ENCODE data around the gene AP3S1. TPM values are rescaled to one million over a fixed set of nuclear protein-coding genes. Genes with fewer than 3 reads are reported as not detected.
"Not testable (repeated sequence)": the region's sequence is repeated elsewhere in the genome, so short reads cannot be mapped to it uniquely, and the experiment has no call there.

Gene AP3S1
- total RNA-seq, 1 experiment from 2014 or later = 94.6 TPM

- POLR2A ChIA-PET = no interaction called here
- DNase-seq (ENCODE audit: unreplicated experiment) = no peak
- CTCF ChIA-PET = interaction anchor here (1.6 kb wide), 1 partner anchor 261 kb away, joined by 8 read pairs; no protein-coding TSS in a partner anchor
Observed at GRCh38 chr5:115807654-115808052, 34.1 kb upstream of the AP3S1 start.

GRCh38 chr5:115808066-115808465 lies 33.7 kb upstream of the AP3S1 start:
- H3K27ac Mint-ChIP-seq (ENCODE audit: low read depth, unreplicated experiment); H3K36me3 Mint-ChIP-seq (ENCODE audit: insufficient read depth, unreplicated experiment); BruUV-seq (replicated peaks); H3K27me3 Mint-ChIP-seq (ENCODE audit: insufficient read depth, unreplicated experiment); H3K4me1 Mint-ChIP-seq (ENCODE audit: insufficient read depth, unreplicated experiment); H3K4me3 Mint-ChIP-seq (ENCODE audit: unreplicated experiment); intact Hi-C loops (cut with micrococcal nuclease); H3K9me3 Mint-ChIP-seq (ENCODE audit: unreplicated experiment); DNase-seq (ENCODE audit: unreplicated experiment): not testable (repeated sequence)
- CTCF ChIA-PET = interaction anchor here (0.6 to 1.6 kb wide), 2 partner anchors 260 to 1497 kb away, joined by 3 to 8 read pairs; no protein-coding TSS in a partner anchor
- POLR2A ChIA-PET = interaction anchor here (0.6 to 0.7 kb wide), 2 partner anchors 15 to 1971 kb away, joined by 3 to 5 read pairs; no protein-coding TSS in a partner anchor

More at GRCh38 chr5:115807654-115808052, 34.1 kb upstream of the AP3S1 start:
- TF ChIP-seq, protein P1, sequence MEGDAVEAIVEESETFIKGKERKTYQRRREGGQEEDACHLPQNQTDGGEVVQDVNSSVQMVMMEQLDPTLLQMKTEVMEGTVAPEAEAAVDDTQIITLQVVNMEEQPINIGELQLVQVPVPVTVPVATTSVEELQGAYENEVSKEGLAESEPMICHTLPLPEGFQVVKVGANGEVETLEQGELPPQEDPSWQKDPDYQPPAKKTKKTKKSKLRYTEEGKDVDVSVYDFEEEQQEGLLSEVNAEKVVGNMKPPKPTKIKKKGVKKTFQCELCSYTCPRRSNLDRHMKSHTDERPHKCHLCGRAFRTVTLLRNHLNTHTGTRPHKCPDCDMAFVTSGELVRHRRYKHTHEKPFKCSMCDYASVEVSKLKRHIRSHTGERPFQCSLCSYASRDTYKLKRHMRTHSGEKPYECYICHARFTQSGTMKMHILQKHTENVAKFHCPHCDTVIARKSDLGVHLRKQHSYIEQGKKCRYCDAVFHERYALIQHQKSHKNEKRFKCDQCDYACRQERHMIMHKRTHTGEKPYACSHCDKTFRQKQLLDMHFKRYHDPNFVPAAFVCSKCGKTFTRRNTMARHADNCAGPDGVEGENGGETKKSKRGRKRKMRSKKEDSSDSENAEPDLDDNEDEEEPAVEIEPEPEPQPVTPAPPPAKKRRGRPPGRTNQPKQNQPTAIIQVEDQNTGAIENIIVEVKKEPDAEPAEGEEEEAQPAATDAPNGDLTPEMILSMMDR (IDR thresholded peaks at IDR 0.05; ENCODE audit: unreplicated experiment) = no peak
- Mint-ChIP-seq H3K27ac (ENCODE audit: low read depth, unreplicated experiment) (no peak overlapping the region), H3K4me3 (ENCODE audit: unreplicated experiment) (no peak overlapping the region), H3K36me3 (ENCODE audit: insufficient read depth, unreplicated experiment) (no peaks in the 10 kb centered on the region), H3K27me3 (ENCODE audit: insufficient read depth, unreplicated experiment) (no peaks in the 10 kb centered on the region), H3K9me3 (ENCODE audit: unreplicated experiment) (no peaks in the 10 kb centered on the region), H3K4me1 (ENCODE audit: insufficient read depth, unreplicated experiment) (no peaks in the 10 kb centered on the region)
- BruUV-seq (replicated peaks) = no TSS peak
- intact Hi-C loops (cut with micrococcal nuclease) = no loop called here

GRCh38 chr5:115809946-115810345 lies 31.8 kb upstream of the AP3S1 start:
- Mint-ChIP-seq H3K4me3 (ENCODE audit: unreplicated experiment) (no peak overlapping the region), H3K27me3 (ENCODE audit: insufficient read depth, unreplicated experiment) (peaks cover 6% of the 10 kb centered on the region), H3K36me3 (ENCODE audit: insufficient read depth, unreplicated experiment) (no peaks in the 10 kb centered on the region), H3K9me3 (ENCODE audit: unreplicated experiment) (no peaks in the 10 kb centered on the region), H3K27ac (ENCODE audit: low read depth, unreplicated experiment) (no peak overlapping the region), H3K4me1 (ENCODE audit: insufficient read depth, unreplicated experiment) (no peaks in the 10 kb centered on the region)
- DNase-seq (ENCODE audit: unreplicated experiment) = no peak
- intact Hi-C loops (cut with micrococcal nuclease) = no loop called here
- TF ChIP-seq, protein P1 (IDR thresholded peaks at IDR 0.05; ENCODE audit: unreplicated experiment) = no peak
- no TSS peak for BruUV-seq (replicated peaks)
- CTCF ChIA-PET = interaction anchor here (1.0 kb wide), 1 partner anchor 21 kb away, joined by 3 read pairs; no protein-coding TSS in a partner anchor
- POLR2A ChIA-PET = interaction anchor here (1.2 kb wide), 1 partner anchor 15 kb away, joined by 4 read pairs; no protein-coding TSS in a partner anchor

DNA sequence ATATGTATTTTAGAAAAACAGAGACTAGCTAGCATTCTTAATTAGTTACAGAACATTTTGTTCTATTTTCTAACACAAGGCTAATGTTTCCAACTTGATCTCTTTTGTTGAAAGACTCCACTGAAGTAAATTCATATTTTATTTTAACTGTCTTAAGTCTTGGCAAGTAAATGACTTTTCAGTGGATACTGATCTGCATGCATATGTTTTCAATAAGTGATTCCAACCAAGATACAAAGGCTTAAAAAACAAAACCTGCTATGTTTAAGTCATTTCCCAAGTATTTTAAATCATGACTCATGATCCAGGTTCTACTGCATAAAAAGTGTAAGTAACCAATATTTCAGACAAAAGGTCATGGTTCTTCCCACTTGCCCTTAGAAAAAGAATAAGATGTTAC lies 31.0 kb upstream of the AP3S1 start:
- Mint-ChIP-seq H3K36me3 (ENCODE audit: insufficient read depth, unreplicated experiment) (no peaks in the 10 kb centered on the region), H3K27me3 (ENCODE audit: insufficient read depth, unreplicated experiment) (peaks cover 12% of the 10 kb centered on the region), H3K9me3 (ENCODE audit: unreplicated experiment) (no peaks in the 10 kb centered on the region), H3K4me3 (ENCODE audit: unreplicated experiment) (no peak overlapping the region), H3K4me1 (ENCODE audit: insufficient read depth, unreplicated experiment) (no peaks in the 10 kb centered on the region), H3K27ac (ENCODE audit: low read depth, unreplicated experiment) (no peak overlapping the region)
- BruUV-seq (replicated peaks) = no TSS peak
- intact Hi-C loops (cut with micrococcal nuclease) = no loop called here
- no peak for DNase-seq (ENCODE audit: unreplicated experiment)
- ChIA-PET POLR2A (interaction anchor here (1.2 kb wide), 1 partner anchor 14 kb away, joined by 4 read pairs; no protein-coding TSS in a partner anchor), CTCF (interaction anchor here (1.0 kb wide), 1 partner anchor 20 kb away, joined by 3 read pairs; no protein-coding TSS in a partner anchor)
- TF ChIP-seq, protein P1 (IDR thresholded peaks at IDR 0.05; ENCODE audit: unreplicated experiment) = no peak

Data from MCF 10A (cell line).